ENCODE measurements around the gene OR5AR1. TPM values are rescaled to one million over a fixed set of nuclear protein-coding genes. Genes with fewer than 3 reads are reported as not detected.

OR5AR1 gene
- total RNA-seq, 2 experiments from 2014 or later = not detected

GRCh38 chr11:56700914-56701485 is 37.5 kb downstream of the OR5AR1 start:
- DNase-seq (no peak), ATAC-seq (no peak)
- Mint-ChIP-seq H3K4me1 (no peaks in the 10 kb centered on the region), H3K4me3 (no peak overlapping the region), H3K27ac (no peak overlapping the region), H3K36me3 (no peaks in the 10 kb centered on the region), H3K9me3 (ENCODE audit: low read depth) (peaks cover 11% of the 10 kb centered on the region), H3K27me3 (no peaks in the 10 kb centered on the region)
- CTCF ChIA-PET = no interaction called here

- no peak for DNase-seq
These were observed 42.4 kb downstream of the OR5AR1 start for GRCh38 chr11:56705784-56706396.

GRCh38 chr11:56706486-56706885 is 43.0 kb downstream of the OR5AR1 start:
- CTCF ChIA-PET = no interaction called here
- peaks cover 10% of the 10 kb centered on the region for H3K9me3 Mint-ChIP-seq (ENCODE audit: low read depth)
- no peaks in the 10 kb centered on the region for H3K27me3 Mint-ChIP-seq
- no peak overlapping the region for H3K4me3 Mint-ChIP-seq
- H3K4me1 Mint-ChIP-seq = no peaks in the 10 kb centered on the region
- no peak overlapping the region for H3K27ac Mint-ChIP-seq
- H3K36me3 Mint-ChIP-seq = no peaks in the 10 kb centered on the region
- ATAC-seq (no peak), DNase-seq (no peak)

More at GRCh38 chr11:56705784-56706396, 42.4 kb downstream of the OR5AR1 start:
- Mint-ChIP-seq H3K4me1 (no peaks in the 10 kb centered on the region), H3K9me3 (ENCODE audit: low read depth) (peaks cover 10% of the 10 kb centered on the region), H3K27ac (no peak overlapping the region), H3K4me3 (no peak overlapping the region), H3K36me3 (no peaks in the 10 kb centered on the region), H3K27me3 (no peaks in the 10 kb centered on the region)
- no peak for ATAC-seq
- CTCF ChIA-PET = no interaction called here

GRCh38 chr11:56714206-56714605 is 50.7 kb downstream of the OR5AR1 start:
- no peak for DNase-seq
- Mint-ChIP-seq H3K36me3 (no peaks in the 10 kb centered on the region), H3K9me3 (ENCODE audit: low read depth) (peaks cover 17% of the 10 kb centered on the region), H3K27me3 (no peaks in the 10 kb centered on the region), H3K27ac (no peak overlapping the region), H3K4me1 (no peaks in the 10 kb centered on the region), H3K4me3 (no peak overlapping the region)
- no peak for ATAC-seq
- CTCF ChIA-PET = no interaction called here

Other genes with a start within 250 kb of the OR5AR1 start
- not detected for gene OR5M3, start 190.3 kb upstream of the OR5AR1 start, total RNA-seq
- not detected for gene OR5M8, start 172.3 kb upstream of the OR5AR1 start, total RNA-seq
- not detected for gene OR5M11, start 120.4 kb upstream of the OR5AR1 start, total RNA-seq
- gene OR5M10, start 86.0 kb upstream of the OR5AR1 start, total RNA-seq = not detected
- not detected for gene OR5M1, start 48.8 kb upstream of the OR5AR1 start, total RNA-seq
- gene OR5AP2, start 21.2 kb upstream of the OR5AR1 start, total RNA-seq = not detected
- not detected for gene OR9G1, start 35.4 kb downstream of the OR5AR1 start, total RNA-seq
- gene OR9G4, start 85.0 kb downstream of the OR5AR1 start, total RNA-seq = not detected

All from activated CD8-positive, alpha-beta memory T cell treated with anti-CD3 and anti-CD28 coated beads, Interleukin-2, amount 10 ng/mL, durations not matched to agents 7 days and 5 days (primary cell).